Measurements from ENCODE around the gene ALPI. TPM values are rescaled to one million over a fixed set of nuclear protein-coding genes. Genes with fewer than 3 reads are reported as not detected.

The ALPI gene
- total and polyA plus RNA-seq, 2 donors (not counting 3 experiments of a cell fraction or from before 2014, with no cell fraction given) = not detected

- Histone ChIP-seq H3K9ac (replicated peaks; ENCODE audit: extremely low read depth, insufficient read depth, low read length) (no peak within 1 kb of the TSS), H3K27me3 (ENCODE audit: control insufficient read depth in 2 of 2, insufficient read depth in 2 of 2, low read length in 2 of 2) (peaks cover 32 to 48% of the 10 kb centered on the region in 2 experiments), H3K27ac (ENCODE audit: insufficient read depth, low read depth, low read length) (no peak within 1 kb of the TSS), H3K4me3 (replicated peaks in 1 of 3; ENCODE audit: insufficient read depth in 1 of 3, low read depth in 1 of 3, low read length in 3 of 3) (no peak within 1 kb of the TSS), H2AFZ (ENCODE audit: low read depth, low read length) (no peak within 1 kb of the TSS), H3K9me1 (replicated peaks; ENCODE audit: control insufficient read depth, extremely low read depth, insufficient read depth, low read length) (no peaks in the 10 kb centered on the region), H3K4me1 (ENCODE audit: control insufficient read depth, extremely low read depth, insufficient read depth, low read length) (no peaks in the 10 kb centered on the region), H3K36me3 (ENCODE audit: control insufficient read depth in 2 of 2, extremely low read depth in 1 of 2, insufficient read depth in 2 of 2, low read length in 2 of 2) (no peaks in the 10 kb centered on the region), H4K20me1 (replicated peaks; ENCODE audit: control insufficient read depth, extremely low read depth, insufficient read depth, low read length) (no peaks in the 10 kb centered on the region), H3K4me2 (ENCODE audit: insufficient read depth, low read length) (no peak within 1 kb of the TSS), H3K9me3 (replicated peaks; ENCODE audit: control insufficient read depth, insufficient read depth, low read length) (no peaks in the 10 kb centered on the region), H3K79me2 (ENCODE audit: control insufficient read depth, insufficient read depth, low read length) (no peaks in the 10 kb centered on the region)
- TF ChIP-seq, protein P1, sequence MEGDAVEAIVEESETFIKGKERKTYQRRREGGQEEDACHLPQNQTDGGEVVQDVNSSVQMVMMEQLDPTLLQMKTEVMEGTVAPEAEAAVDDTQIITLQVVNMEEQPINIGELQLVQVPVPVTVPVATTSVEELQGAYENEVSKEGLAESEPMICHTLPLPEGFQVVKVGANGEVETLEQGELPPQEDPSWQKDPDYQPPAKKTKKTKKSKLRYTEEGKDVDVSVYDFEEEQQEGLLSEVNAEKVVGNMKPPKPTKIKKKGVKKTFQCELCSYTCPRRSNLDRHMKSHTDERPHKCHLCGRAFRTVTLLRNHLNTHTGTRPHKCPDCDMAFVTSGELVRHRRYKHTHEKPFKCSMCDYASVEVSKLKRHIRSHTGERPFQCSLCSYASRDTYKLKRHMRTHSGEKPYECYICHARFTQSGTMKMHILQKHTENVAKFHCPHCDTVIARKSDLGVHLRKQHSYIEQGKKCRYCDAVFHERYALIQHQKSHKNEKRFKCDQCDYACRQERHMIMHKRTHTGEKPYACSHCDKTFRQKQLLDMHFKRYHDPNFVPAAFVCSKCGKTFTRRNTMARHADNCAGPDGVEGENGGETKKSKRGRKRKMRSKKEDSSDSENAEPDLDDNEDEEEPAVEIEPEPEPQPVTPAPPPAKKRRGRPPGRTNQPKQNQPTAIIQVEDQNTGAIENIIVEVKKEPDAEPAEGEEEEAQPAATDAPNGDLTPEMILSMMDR (IDR thresholded peaks at IDR 0.05; ENCODE audit: extremely low read depth in 1 of 2, insufficient read depth in 1 of 2, low read depth in 1 of 2, low read length in 2 of 2) = no peak
- TF ChIP-seq GATA2 (IDR thresholded peaks at IDR 0.05; ENCODE audit: insufficient read depth, insufficient read length, low read depth, low read length) = no peak
- peak; percentile 81 for TF ChIP-seq EZH2 (IDR thresholded peaks at IDR 0.05; ENCODE audit: borderline replicate concordance, low read depth, low read length, severe bottlenecking)
- ChIA-PET CTCF (no interaction called here), POLR2A (no interaction called here)
- dilution Hi-C loops (cut with MboI; ENCODE audit: extremely low pct_ligation_motif_present, low sequenced_read_pairs) (no loop called here), intact Hi-C loops (cut with micrococcal nuclease) (no loop called here)
- BruUV-seq (replicated peaks) = no TSS peak
- FAIRE-seq (no peak), DNase-seq (ENCODE audit: low read depth, low spot score) (no peak)
Observed at GRCh38 chr2:232487385-232488096, 31.6 kb downstream of the ALPI start, which contains the start of gene ECEL1. TSS of gene ECEL1 (minus strand) at chr2:232487834. CDS start at chr2:232486653, 1,181 bp downstream.

GRCh38 chr2:232488097-232488711 lies 32.3 kb downstream of the ALPI start:
- dilution Hi-C loops (cut with MboI; ENCODE audit: extremely low pct_ligation_motif_present, low sequenced_read_pairs) = no loop called here
- TF ChIP-seq POLR2AphosphoS5 (IDR thresholded peaks at IDR 0.05; ENCODE audit: insufficient read depth, low read depth, low read length) (no peak), EZH2 (IDR thresholded peaks at IDR 0.05; ENCODE audit: borderline replicate concordance, low read depth, low read length, severe bottlenecking) (peak; percentile 54), FOS (IDR thresholded peaks at IDR 0.05; ENCODE audit: borderline replicate concordance, insufficient read depth, low read length) (no peak), GATA2 (IDR thresholded peaks at IDR 0.05; ENCODE audit: insufficient read depth, insufficient read length, low read depth, low read length) (no peak)
- peaks cover 32 to 48% of the 10 kb centered on the region in 2 experiments for H3K27me3 ChIP-seq (ENCODE audit: control insufficient read depth in 2 of 2, insufficient read depth in 2 of 2, low read length in 2 of 2)

More at GRCh38 chr2:232488097-232488711, 32.3 kb downstream of the ALPI start:
- Histone ChIP-seq H3K4me1 (ENCODE audit: control insufficient read depth, extremely low read depth, insufficient read depth, low read length) (no peaks in the 10 kb centered on the region), H3K9me1 (replicated peaks; ENCODE audit: control insufficient read depth, extremely low read depth, insufficient read depth, low read length) (no peaks in the 10 kb centered on the region), H2AFZ (ENCODE audit: low read depth, low read length) (no peak overlapping the region), H4K20me1 (replicated peaks; ENCODE audit: control insufficient read depth, extremely low read depth, insufficient read depth, low read length) (no peaks in the 10 kb centered on the region), H3K4me2 (ENCODE audit: insufficient read depth, low read length) (no peak overlapping the region), H3K27ac (ENCODE audit: insufficient read depth, low read depth, low read length) (no peak overlapping the region), H3K4me3 (replicated peaks in 1 of 3; ENCODE audit: insufficient read depth in 1 of 3, low read depth in 1 of 3, low read length in 3 of 3) (no peak overlapping the region), H3K79me2 (ENCODE audit: control insufficient read depth, insufficient read depth, low read length) (no peaks in the 10 kb centered on the region), H3K9me3 (replicated peaks; ENCODE audit: control insufficient read depth, insufficient read depth, low read length) (no peaks in the 10 kb centered on the region), H3K36me3 (ENCODE audit: control insufficient read depth in 2 of 2, extremely low read depth in 1 of 2, insufficient read depth in 2 of 2, low read length in 2 of 2) (no peaks in the 10 kb centered on the region), H3K9ac (replicated peaks; ENCODE audit: extremely low read depth, insufficient read depth, low read length) (no peak overlapping the region)
- BruUV-seq (replicated peaks) = no TSS peak
- ChIA-PET CTCF (no interaction called here), POLR2A (no interaction called here)
- no peak for FAIRE-seq
- intact Hi-C loops (cut with micrococcal nuclease) = no loop called here
- no peak for DNase-seq (ENCODE audit: low read depth, low spot score)

Data from endothelial cell of umbilical vein (primary cell).